Panc1 (cell line): Measurements from ENCODE around the gene ERC2.

Experiments used
- SIN3A ChIP-seq: IDR thresholded peaks from 2 replicates; pipeline ENCODE4 v1.6.1; 2012; ENCODE audit warnings: low read depth, mild to moderate bottlenecking, low read length, moderate library complexity, borderline replicate concordance; ENCODE audit not compliant: insufficient read depth
- TCF7L2 ChIP-seq: IDR thresholded peaks from 2 replicates; pipeline ENCODE4 v1.6.1; 2011; ENCODE audit warnings: mild to moderate bottlenecking, low read depth, low read length, inconsistent platforms
- TF ChIP-seq, protein P1 (sequence below): fragments of 450-650 bp; IDR thresholded peaks from 2 replicates; pipeline ENCODE4 v1.5.1; 2017; ENCODE audit warnings: mild to moderate bottlenecking
- TF ChIP-seq, protein P2 (sequence below), 2 experiments: IDR thresholded peaks; 2 replicates each; pipeline ENCODE4 v1.6.1; 2011 to 2012; ENCODE audit warnings: low read depth in 2 of 2, control low read depth in 1 of 2, low read length in 1 of 2, mild to moderate bottlenecking in 1 of 2, moderate library complexity in 1 of 2; ENCODE audit not compliant: insufficient read depth in 1 of 2

DNA sequence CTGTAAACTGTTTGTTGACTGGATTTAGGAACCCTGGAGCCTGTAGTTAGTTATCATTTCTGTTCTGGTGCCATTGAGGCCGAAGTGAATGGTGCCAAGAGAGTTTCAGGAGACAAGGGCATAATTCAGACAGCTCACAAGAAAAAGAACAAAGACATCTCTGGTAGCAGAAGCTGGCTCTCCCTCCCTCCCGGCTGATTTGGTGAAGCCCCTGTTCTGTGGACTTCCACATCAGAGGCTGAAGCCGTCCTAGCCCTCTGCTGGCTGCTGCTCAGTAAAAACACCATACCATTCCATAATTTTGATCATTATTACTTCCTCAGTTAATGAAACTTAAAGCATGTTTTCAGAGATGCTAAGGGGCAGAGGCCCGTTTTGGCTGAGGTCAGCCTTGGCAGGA, 599.9 kb downstream of the ERC2 start:
- TF ChIP-seq, protein P1, sequence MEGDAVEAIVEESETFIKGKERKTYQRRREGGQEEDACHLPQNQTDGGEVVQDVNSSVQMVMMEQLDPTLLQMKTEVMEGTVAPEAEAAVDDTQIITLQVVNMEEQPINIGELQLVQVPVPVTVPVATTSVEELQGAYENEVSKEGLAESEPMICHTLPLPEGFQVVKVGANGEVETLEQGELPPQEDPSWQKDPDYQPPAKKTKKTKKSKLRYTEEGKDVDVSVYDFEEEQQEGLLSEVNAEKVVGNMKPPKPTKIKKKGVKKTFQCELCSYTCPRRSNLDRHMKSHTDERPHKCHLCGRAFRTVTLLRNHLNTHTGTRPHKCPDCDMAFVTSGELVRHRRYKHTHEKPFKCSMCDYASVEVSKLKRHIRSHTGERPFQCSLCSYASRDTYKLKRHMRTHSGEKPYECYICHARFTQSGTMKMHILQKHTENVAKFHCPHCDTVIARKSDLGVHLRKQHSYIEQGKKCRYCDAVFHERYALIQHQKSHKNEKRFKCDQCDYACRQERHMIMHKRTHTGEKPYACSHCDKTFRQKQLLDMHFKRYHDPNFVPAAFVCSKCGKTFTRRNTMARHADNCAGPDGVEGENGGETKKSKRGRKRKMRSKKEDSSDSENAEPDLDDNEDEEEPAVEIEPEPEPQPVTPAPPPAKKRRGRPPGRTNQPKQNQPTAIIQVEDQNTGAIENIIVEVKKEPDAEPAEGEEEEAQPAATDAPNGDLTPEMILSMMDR: 0 out of 2 replicates have a peak, but pooled peaks have one; percentile 8
- no peak for TF ChIP-seq SIN3A
- no peak for TF ChIP-seq TCF7L2
- TF ChIP-seq, protein P2, sequence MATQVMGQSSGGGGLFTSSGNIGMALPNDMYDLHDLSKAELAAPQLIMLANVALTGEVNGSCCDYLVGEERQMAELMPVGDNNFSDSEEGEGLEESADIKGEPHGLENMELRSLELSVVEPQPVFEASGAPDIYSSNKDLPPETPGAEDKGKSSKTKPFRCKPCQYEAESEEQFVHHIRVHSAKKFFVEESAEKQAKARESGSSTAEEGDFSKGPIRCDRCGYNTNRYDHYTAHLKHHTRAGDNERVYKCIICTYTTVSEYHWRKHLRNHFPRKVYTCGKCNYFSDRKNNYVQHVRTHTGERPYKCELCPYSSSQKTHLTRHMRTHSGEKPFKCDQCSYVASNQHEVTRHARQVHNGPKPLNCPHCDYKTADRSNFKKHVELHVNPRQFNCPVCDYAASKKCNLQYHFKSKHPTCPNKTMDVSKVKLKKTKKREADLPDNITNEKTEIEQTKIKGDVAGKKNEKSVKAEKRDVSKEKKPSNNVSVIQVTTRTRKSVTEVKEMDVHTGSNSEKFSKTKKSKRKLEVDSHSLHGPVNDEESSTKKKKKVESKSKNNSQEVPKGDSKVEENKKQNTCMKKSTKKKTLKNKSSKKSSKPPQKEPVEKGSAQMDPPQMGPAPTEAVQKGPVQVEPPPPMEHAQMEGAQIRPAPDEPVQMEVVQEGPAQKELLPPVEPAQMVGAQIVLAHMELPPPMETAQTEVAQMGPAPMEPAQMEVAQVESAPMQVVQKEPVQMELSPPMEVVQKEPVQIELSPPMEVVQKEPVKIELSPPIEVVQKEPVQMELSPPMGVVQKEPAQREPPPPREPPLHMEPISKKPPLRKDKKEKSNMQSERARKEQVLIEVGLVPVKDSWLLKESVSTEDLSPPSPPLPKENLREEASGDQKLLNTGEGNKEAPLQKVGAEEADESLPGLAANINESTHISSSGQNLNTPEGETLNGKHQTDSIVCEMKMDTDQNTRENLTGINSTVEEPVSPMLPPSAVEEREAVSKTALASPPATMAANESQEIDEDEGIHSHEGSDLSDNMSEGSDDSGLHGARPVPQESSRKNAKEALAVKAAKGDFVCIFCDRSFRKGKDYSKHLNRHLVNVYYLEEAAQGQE (IDR thresholded peaks at IDR 0.05; ENCODE audit: insufficient read depth in 1 of 2, low read depth in 2 of 2, low read length in 1 of 2): no peak
